HFF-Myc (cell line): ENCODE measurements around the gene GRK4.
"Not testable (repeated sequence)": the region's sequence is repeated elsewhere in the genome, so short reads cannot be mapped to it uniquely, and the experiment has no call there.

ENCODE experiments used
- DNase-seq: peaks from one replicate; pipeline ENCODE4 v3.0.0-alpha.2; 2011; ENCODE audit warnings: low read depth; ENCODE audit errors: extremely low read depth
- H3K4me3 ChIP-seq: replicated peaks from 2 replicates; pipeline ENCODE4 v1.5.1; 2011; ENCODE audit warnings: low read depth, mild to moderate bottlenecking, control low read depth, low read length
- TF ChIP-seq, protein P1 (sequence below): IDR thresholded peaks from 2 replicates; pipeline ENCODE4 v1.5.1; 2012; ENCODE audit warnings: mild to moderate bottlenecking, low read depth, low read length, control low read depth; ENCODE audit errors: missing control alignments

GRK4 gene

DNA sequence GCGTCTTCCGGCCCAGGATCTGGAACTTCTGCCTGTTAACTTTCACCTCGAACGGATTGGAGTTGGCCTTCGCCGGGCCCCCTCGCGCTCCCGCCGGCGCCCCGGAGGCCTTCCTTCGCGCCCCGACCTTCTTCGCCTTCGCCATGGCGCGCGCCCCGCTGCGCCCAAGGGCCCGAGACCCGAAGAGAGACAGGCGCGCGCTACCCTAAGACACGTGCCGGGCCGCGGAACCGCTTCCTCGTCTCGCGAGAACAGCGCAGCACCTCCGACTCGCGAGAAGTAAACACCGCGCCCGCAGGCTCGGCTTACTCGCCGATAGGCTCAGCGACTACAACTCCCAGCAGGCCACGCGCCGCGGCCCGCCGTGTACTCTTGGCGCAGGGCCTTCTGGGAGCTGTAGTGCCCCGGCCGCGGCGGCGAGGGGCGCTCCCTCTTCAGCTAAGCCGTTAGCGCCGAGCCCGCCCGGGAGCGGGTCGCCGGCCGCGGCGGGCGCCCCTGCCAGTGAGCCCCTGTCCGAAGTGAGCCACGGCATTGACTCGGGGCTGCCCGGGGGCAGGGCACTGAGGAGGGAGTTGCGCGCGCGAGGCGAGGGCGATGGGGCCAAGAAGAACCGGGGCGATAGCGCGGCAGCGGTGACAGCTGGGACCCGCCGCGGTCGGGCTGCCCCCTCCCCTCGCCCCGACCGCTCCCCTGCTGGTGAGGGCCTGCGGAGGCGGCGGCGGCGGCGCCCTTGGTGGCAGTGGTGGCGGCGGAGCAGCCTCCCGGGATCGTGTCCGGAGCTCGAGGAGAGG, at the start of gene GRK4, which contains the start of gene NOP14:
GRK4 (plus strand) TSS at position 397 of the 791 bp plus-strand sequence. CDS start 500 bp downstream, outside the sequence.
NOP14 (minus strand) TSS at position 232 of the 791 bp plus-strand sequence; CDS start at position 145, 87 bp downstream.
- TF ChIP-seq, protein P1, sequence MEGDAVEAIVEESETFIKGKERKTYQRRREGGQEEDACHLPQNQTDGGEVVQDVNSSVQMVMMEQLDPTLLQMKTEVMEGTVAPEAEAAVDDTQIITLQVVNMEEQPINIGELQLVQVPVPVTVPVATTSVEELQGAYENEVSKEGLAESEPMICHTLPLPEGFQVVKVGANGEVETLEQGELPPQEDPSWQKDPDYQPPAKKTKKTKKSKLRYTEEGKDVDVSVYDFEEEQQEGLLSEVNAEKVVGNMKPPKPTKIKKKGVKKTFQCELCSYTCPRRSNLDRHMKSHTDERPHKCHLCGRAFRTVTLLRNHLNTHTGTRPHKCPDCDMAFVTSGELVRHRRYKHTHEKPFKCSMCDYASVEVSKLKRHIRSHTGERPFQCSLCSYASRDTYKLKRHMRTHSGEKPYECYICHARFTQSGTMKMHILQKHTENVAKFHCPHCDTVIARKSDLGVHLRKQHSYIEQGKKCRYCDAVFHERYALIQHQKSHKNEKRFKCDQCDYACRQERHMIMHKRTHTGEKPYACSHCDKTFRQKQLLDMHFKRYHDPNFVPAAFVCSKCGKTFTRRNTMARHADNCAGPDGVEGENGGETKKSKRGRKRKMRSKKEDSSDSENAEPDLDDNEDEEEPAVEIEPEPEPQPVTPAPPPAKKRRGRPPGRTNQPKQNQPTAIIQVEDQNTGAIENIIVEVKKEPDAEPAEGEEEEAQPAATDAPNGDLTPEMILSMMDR, result peak; percentile 4
- peak; percentile 90 for DNase-seq
- peak within 1 kb of the TSS; percentile 96 for H3K4me3 ChIP-seq

DNA sequence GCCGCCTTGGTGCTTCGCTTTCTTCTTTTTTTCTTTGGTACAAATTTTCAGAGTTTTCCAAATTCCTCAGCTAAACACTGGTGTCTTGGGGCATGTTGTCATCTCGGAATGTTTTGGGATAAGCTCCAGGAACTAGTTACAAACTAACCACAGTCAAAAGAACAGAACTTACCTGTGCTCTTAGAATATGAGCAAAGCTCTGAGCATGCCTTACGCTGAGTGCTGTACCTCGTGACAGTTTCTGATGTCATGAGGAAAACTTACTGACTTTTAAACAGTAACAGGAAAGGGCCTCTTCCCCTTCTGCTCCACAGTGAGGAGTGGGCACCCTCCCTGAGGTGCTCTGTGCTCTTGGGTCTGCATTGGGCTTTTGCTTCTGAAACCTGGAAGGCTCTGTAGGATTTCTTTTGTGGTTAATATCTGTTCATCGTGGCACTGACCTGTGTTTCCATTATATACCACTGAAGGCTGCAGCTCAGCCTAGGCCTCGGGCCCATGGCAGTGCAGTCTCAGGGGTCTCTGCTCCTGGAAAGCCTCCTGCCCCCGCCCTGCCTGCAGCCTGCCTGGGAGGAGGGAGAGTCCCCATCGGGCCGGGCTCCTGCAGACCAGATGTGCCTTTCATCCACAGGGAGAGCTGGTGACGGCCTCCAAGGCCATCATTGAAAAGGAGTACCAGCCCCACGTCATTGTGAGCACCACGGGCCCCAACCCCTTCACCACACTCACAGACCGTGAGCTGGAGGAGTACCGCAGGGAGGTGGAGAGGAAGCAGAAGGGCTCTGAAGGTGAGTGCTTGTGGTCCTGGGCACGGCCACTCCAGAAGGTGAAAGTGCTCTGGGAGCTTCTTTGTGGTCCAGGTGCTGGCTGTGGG, 48.9 kb upstream of the GRK4 start:
- TF ChIP-seq, protein P1, result no peak
- no peak overlapping the region for H3K4me3 ChIP-seq
- DNase-seq, result no peak

DNA sequence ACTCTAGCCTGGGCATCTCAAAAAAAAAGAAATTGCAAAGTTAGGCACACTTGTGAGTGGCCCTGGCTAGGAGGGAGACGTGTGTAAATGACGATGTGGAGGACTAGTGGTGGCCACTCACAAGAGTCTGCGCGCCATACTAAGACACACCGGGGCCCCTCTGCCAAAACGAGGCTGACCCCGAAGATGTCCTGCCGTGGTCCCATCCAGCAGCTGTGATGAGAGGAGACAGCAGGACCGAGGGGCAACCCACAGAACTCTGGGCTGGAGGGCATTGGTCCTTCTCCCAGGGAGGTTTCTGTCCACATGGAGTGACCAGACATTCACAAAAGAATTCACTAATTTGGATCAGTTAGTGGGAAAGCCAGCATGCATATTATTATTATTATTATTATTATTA, 47.6 kb upstream of the GRK4 start:
- TF ChIP-seq, protein P1, result no peak
- no peak overlapping the region for H3K4me3 ChIP-seq
- no peak for DNase-seq

DNA sequence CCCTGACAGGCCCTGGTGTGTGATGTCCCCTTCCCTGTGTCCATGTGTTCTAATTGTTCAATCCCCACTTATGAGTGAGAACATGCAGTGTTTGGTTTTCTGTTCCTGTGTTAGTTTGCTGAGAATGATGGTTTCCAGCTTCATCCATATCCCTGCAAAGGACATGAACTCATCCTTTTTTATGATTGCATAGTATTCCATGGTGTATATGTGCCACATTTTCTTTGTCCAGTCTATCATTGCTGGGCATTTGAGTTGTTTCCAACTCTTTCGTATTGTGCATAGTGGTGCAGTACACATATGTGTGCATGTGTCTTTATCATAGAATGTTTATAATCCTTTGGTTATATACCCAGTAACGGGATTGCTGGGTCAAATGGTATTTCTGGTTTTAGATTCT, 46.7 kb upstream of the GRK4 start:
- not testable (repeated sequence) for DNase-seq, H3K4me3 ChIP-seq

DNA sequence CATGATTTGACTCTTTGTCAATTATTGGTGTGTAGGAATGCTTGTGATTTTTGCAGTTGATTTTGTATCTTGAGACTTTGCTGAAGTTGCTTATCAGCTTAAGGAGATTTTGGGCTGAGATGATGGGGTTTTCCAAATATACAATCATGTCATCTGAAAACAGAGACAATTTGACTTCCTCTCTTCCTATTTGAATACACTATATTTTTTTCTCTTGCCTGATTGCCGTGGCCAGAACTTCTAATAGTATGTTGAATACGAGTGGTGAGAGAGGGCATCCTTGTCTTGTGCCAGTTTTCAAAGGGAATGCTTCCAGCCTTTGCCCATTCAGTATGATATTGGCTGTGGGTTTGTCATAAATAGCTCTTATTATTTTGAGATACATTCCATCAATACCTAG, 45.1 kb upstream of the GRK4 start:
- not testable (repeated sequence) for H3K4me3 ChIP-seq

DNA sequence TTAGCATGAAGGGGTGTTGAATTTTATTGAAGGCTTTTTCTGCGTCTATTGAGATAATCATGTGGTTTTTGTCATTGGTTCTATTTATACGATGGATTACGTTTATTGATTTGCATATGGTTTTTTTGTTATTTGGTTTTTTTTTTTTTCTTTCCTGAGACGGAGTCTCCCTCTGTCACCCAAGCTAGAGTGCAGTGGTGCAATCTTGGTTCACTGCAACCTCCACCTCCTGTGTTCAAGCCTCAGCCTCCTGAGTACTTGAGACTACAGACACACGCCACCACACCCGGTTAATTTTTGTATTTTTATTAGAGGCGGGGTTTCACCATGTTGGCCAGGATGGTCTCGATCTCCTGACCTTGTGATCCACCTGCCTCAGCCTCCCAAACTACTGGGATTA, 44.7 kb upstream of the GRK4 start:
- H3K4me3 ChIP-seq, DNase-seq: not testable (repeated sequence)

More for the DNA sequence above, 45.1 kb upstream of the GRK4 start:
- not testable (repeated sequence) for DNase-seq

DNA sequence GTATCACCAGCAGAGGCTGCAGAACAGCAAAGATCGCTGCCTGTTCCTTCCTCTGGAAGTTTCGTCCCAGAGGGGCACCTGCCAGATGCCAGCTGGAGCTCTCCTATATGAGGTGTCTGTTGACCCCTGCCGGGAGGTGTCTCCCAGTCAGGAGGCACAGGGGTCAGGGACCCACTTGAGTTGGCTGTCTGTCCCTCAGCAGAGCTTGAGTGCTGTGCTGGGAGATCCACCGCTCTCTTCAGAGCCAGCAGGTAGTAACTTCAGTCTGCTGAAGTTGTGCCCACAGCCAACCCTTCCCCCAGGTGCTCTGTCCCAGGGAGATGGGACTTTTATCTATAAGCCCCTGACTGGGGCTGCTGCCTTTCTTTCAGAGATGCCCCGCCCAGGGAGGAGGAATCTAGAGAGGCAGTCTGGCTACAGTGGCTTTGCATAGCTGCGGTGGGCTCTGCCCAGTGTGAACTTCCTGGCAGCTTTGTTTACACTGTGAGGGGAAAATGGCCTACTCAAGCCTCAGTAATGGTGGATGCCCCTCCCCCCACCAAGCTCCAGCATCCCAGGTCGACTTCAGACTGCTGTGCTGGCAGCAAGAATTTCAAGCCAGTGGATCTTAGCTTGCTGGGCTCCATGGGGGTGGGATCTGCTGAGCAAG, 40.8 kb upstream of the GRK4 start:
- not testable (repeated sequence) for DNase-seq, H3K4me3 ChIP-seq

DNA sequence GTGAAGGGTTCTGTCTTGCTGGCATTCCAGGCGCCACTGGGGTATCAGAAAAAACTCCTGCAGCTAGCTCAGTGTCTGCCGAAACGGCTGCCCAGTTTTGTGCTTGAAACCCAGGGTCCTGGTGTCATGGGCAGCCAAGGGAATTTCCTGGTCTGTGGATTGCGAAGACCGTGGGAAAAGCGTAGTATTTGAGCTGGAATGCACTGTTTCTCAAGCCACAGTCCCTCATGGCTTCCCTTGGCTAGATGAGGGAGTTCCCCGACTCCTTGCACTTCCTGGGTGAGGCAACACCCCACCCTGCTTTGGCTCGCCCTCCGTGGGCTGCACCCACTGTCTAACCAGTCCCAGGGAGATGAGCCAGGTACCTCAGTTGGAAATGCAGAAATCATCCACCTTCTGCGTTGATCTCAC, 40.2 kb upstream of the GRK4 start:
- no peak overlapping the region for H3K4me3 ChIP-seq
- DNase-seq, result no peak
- TF ChIP-seq, protein P1, result no peak
